HepG2 (cell line): ENCODE results near the gene IQGAP2. TPM values are rescaled to one million over a fixed set of nuclear protein-coding genes. Genes with fewer than 3 reads are reported as not detected.

ENCODE experiments used
- ATAC-seq: fragments of 200-7000 bp; cut with Tn5 transposase; 3 replicates; pipeline ENCODE4 v1.9.1; 2020; ENCODE audit warnings: mild to moderate bottlenecking, moderate library complexity
- BruUV-seq: library from RNA; stranded (reverse); fragments of 400-500 nt; replicated peaks from 2 replicates; lab custom pipeline; 2021; lab: Mats Ljungman, UMichigan
- CTCF ChIA-PET: fragments of 300-600 bp; formaldehyde crosslinking; extraction: SDS; loops from one replicate; lab custom pipeline; 2021; ENCODE audit warnings: low total read pairs, inconsistent platforms, low intra/inter-chr PET ratio; lab: Yijun Ruan, JAX
- POLR2A ChIA-PET: fragments of 350-600 bp; sonication (Branson Sonifier 250); formaldehyde crosslinking; loops from one replicate; lab custom pipeline; 2020; ENCODE audit warnings: antibody characterized with exemption, inconsistent platforms; lab: Yijun Ruan, JAX
- DNase-seq: peaks from one replicate; pipeline ENCODE4 v3.0.0-alpha.2; 2015; ENCODE audit warnings: low spot score
- FAIRE-seq: peaks from 3 replicates; lab custom pipeline; 2011; peaks lifted over from hg19 to GRCh38; lab: Jason Lieb, UNC
- H2AFZ ChIP-seq: one replicate; pipeline ENCODE4 v1.6.1; 2011; ENCODE audit warnings: low read length, inconsistent platforms
- H3K27ac ChIP-seq: fragments of 300-600 bp; 3 replicates; pipeline ENCODE4 v1.8.0; 2011; ENCODE audit warnings: mixed run types, mild to moderate bottlenecking, mixed read lengths, low read length, inconsistent platforms; ENCODE audit not compliant: insufficient read depth; ENCODE audit errors: extremely low read length
- H3K27me3 ChIP-seq, 2 experiments: fragments of 200-600 bp in 1 of 2; 2 replicates in 1 of 2; 3 replicates in 1 of 2; pipeline versions ENCODE4 v1.6.0 to v1.8.0; 2011; ENCODE audit warnings: low read length in 2 of 2, mild to moderate bottlenecking in 2 of 2, moderate library complexity in 2 of 2, inconsistent platforms in 1 of 2; ENCODE audit not compliant: insufficient read depth in 2 of 2, control insufficient read depth in 1 of 2
- H3K36me3 ChIP-seq, 2 experiments: fragments of 200-600 bp in 1 of 2; replicated peaks in 1 of 2; 2 replicates in 1 of 2; 3 replicates in 1 of 2; pipeline versions ENCODE4 v1.5.1 to v1.8.0; 2011; ENCODE audit warnings: low read length in 2 of 2, inconsistent platforms in 1 of 2; ENCODE audit not compliant: insufficient read depth in 2 of 2, control insufficient read depth in 1 of 2
- H3K4me1 ChIP-seq: 2 replicates; pipeline ENCODE4 v1.5.1; 2012; ENCODE audit warnings: low read length, inconsistent platforms; ENCODE audit not compliant: insufficient read depth
- H3K4me2 ChIP-seq: 2 replicates; pipeline ENCODE4 v1.6.0; 2011; ENCODE audit warnings: low read depth, low read length, inconsistent platforms
- H3K4me3 ChIP-seq, 3 experiments: fragments of 200-600 bp in 1 of 3; sonication (generic), shearing (Covaris generic) in 1 of 3; replicated peaks in 1 of 3; 2 replicates each; pipeline ENCODE4 v1.5.1; 2011 to 2016; ENCODE audit warnings: low read length in 3 of 3, inconsistent platforms in 2 of 3, low read depth in 2 of 3, mild to moderate bottlenecking in 2 of 3, control low read depth in 1 of 3, mixed read lengths in 1 of 3; ENCODE audit not compliant: insufficient read depth in 1 of 3
- H3K79me2 ChIP-seq: one replicate; pipeline ENCODE4 v1.6.1; 2011; ENCODE audit warnings: low read length, inconsistent platforms; ENCODE audit not compliant: insufficient read depth
- H3K9ac ChIP-seq: 2 replicates; pipeline ENCODE4 v1.6.0; 2011; ENCODE audit warnings: mild to moderate bottlenecking, low read depth, low read length, inconsistent platforms; ENCODE audit not compliant: insufficient read depth
- H3K9me3 ChIP-seq: 2 replicates; pipeline ENCODE4 v1.5.1; 2012; ENCODE audit warnings: mild to moderate bottlenecking, low read length
- H4K20me1 ChIP-seq: 2 replicates; pipeline ENCODE4 v1.6.0; 2011; ENCODE audit warnings: inconsistent platforms, mild to moderate bottlenecking, low read length, moderate library complexity; ENCODE audit not compliant: insufficient read depth
- ARNT ChIP-seq: fragments of 450-650 bp; IDR thresholded peaks from 2 replicates; pipeline ENCODE4 v1.6.1; 2017
- CAMTA2 ChIP-seq: sonication (generic); formaldehyde crosslinking; IDR thresholded peaks from 2 replicates; pipeline ENCODE4 v1.4.0; 2020; ENCODE audit warnings: mild to moderate bottlenecking, missing genetic modification reagents, borderline replicate concordance
- HBP1 ChIP-seq: IDR thresholded peaks from 2 replicates; pipeline ENCODE4 v1.6.1; 2016; ENCODE audit warnings: low read depth, control low read depth
- HNRNPH1 ChIP-seq: fragments of 200-400 bp; formaldehyde crosslinking; optimal IDR thresholded peaks from 2 replicates; pipeline ENCODE3; 2017; ENCODE audit warnings: mild to moderate bottlenecking, low read depth, low read length
- HOMEZ ChIP-seq: IDR thresholded peaks from 2 replicates; pipeline ENCODE4 v1.6.1; 2016; ENCODE audit warnings: low read depth
- KLF11 ChIP-seq: IDR thresholded peaks from 2 replicates; pipeline ENCODE4 v1.6.1; 2016; ENCODE audit warnings: missing compliant biosample characterization
- MAZ ChIP-seq, 2 experiments: sonication (generic) in 1 of 2; formaldehyde crosslinking in 1 of 2; IDR thresholded peaks; 2 replicates each; pipeline versions ENCODE4 v1.5.0 to v1.6.1; 2012 to 2020; ENCODE audit warnings: low read depth in 2 of 2, mild to moderate bottlenecking in 2 of 2, borderline replicate concordance in 1 of 2, improper control_type of control experiment in 1 of 2, low read length in 1 of 2, missing genetic modification reagents in 1 of 2, moderate library complexity in 1 of 2
- NR2F2 ChIP-seq: IDR thresholded peaks from 2 replicates; pipeline ENCODE4 v1.6.1; 2012; ENCODE audit warnings: low read depth, inconsistent platforms, borderline replicate concordance
- SMAD9 ChIP-seq: sonication (generic); formaldehyde crosslinking; IDR thresholded peaks from 2 replicates; pipeline ENCODE4 v1.5.1; 2020; ENCODE audit warnings: mild to moderate bottlenecking, missing genetic modification reagents
- SOX6 ChIP-seq, 2 experiments: fragments of 450-650 bp in 1 of 2; sonication (generic) in 1 of 2; formaldehyde crosslinking in 1 of 2; IDR thresholded peaks; 2 replicates each; pipeline versions ENCODE4 v1.4.0 to v1.6.1; 2017 to 2020; ENCODE audit warnings: antibody characterized with exemption in 1 of 2, mild to moderate bottlenecking in 1 of 2, missing genetic modification reagents in 1 of 2
- SRY ChIP-seq: sonication (generic); formaldehyde crosslinking; IDR thresholded peaks from 2 replicates; pipeline ENCODE4 v1.8.0; 2022; ENCODE audit warnings: mild to moderate bottlenecking, missing genetic modification reagents
- XBP1 ChIP-seq: sonication (generic); formaldehyde crosslinking; IDR thresholded peaks from 2 replicates; pipeline ENCODE4 v1.5.0; 2020; ENCODE audit warnings: missing genetic modification reagents
- YY1 ChIP-seq: IDR thresholded peaks from 2 replicates; pipeline ENCODE4 v1.6.1; 2011; ENCODE audit warnings: low read length, low read depth, moderate library complexity, mild to moderate bottlenecking; ENCODE audit not compliant: insufficient read depth, insufficient replicate concordance
- ZNF513 ChIP-seq: sonication (generic); formaldehyde crosslinking; conservative IDR thresholded peaks from 2 replicates; pipeline ENCODE4 v1.5.0; 2020; ENCODE audit warnings: missing genetic modification reagents
- ZNF841 ChIP-seq: sonication (generic); formaldehyde crosslinking; IDR thresholded peaks from 2 replicates; pipeline ENCODE4 v1.8.1; 2023; ENCODE audit warnings: missing genetic modification reagents, borderline replicate concordance
- WGBS: methylation state at CpG from one replicate; pipeline ENCODE4 v1.1.6; 2017; ENCODE audit warnings: low lambda C conversion rate; 5-methylcytosine and 5-hydroxymethylcytosine counted together
- in situ Hi-C: cut with HindIII; loops from 2 replicates; pipeline ENCODE4 v1.10.0; 2017; ENCODE audit warnings: low pct_unique_long_range_greater_than_20kb; ENCODE audit not compliant: extremely low pct_ligation_motif_present
- intact Hi-C: fragments of 100-400 bp; cut with micrococcal nuclease; formaldehyde crosslinking; loops from one replicate; pipeline ENCODE4 v1.10.0; 2022; ENCODE audit not compliant: unreplicated experiment
- polyA plus RNA-seq, 8 experiments: library from polyadenylated mRNA; depleted of rRNA in 3 of 8; stranded (reverse) in 7 of 8; unstranded in 1 of 8; fragments of >200 nt; fragmentation: Illumina TruSeq in 4 of 8; extraction: Trizol in 4 of 8; gene quantifications; 2 replicates each; pipeline versions ENCODE4 v1.2.1 to v1.2.3, GENCODE V29; 2011 to 2016; ENCODE audit warnings: low read depth in 4 of 8, missing spikeins in 1 of 8, mixed read lengths in 1 of 8; ENCODE audit not compliant: insufficient read depth in 1 of 8
- total RNA-seq, 5 experiments: library from RNA; depleted of rRNA; stranded (reverse); fragments of >200 nt; fragmentation: Illumina TruSeq; extraction: Trizol; gene quantifications; 2 replicates each; pipeline ENCODE4 v1.2.3, GENCODE V29; 2016; ENCODE audit warnings: low read depth in 1 of 5

IQGAP2 gene
- total and polyA plus RNA-seq, 2 of the 13 experiments (the other 11 are each of a cell fraction or from before 2014, with no cell fraction given), result 35.2 to 83.3 TPM

DNA sequence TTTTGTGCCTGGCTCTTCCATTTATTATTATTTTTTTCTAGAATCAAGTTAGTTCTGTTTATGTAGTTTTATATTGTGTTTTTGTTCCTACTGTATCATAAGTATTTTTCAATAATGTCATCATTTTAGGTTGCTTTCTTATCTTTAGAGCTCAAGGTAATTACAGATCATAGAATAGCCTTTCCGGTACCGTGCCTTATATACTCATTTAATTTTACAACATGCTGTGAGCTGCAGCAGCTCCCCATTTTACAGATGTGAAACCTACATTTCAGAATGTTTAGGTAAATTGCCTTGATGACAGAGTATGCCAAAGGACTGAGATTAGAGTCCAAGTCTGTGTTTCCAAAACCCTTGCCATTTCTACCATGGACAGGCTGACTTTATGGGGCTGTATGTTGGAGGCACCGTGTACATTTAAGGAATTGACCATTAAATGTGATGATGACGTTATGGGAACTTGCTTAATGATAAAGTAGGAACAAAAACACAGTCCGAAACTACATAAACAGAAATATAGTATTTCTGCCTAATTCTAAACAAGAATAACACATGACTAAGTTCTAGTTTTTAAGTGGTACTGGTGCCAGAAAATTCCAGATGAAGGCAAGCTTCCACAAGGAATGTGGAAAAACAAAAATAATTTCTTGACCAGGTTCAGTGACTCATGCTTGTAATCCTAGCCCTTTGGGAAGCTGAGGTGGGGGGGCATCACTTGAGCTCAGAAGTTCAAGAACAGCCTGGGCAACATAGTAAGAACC, 97.7 kb downstream of the IQGAP2 start:
- intact Hi-C loops, result no loop called here
- in situ Hi-C loops, result no loop called here
- ATAC-seq, result no peak
- Histone ChIP-seq H3K9ac (no peak overlapping the region), H3K36me3 (0 out of 5 replicates have a peak, but pooled peaks cover 0 to under 1% of the 10 kb centered on the region in 2 experiments), H3K4me1 (peaks cover 29% of the 10 kb centered on the region), H3K79me2 (peaks cover 28% of the 10 kb centered on the region), H2AFZ (no peak overlapping the region), H3K9me3 (no peaks in the 10 kb centered on the region), H3K4me3 (no peak overlapping the region), H3K27me3 (no peaks in the 10 kb centered on the region), H3K4me2 (no peak overlapping the region), H3K27ac (no peak overlapping the region), H4K20me1 (peaks cover 5% of the 10 kb centered on the region; the same call in 1 of the 2 replicates)
- no TSS peak for BruUV-seq
- FAIRE-seq, result no peak
- 93% methylated on average over 5 of the region's 5 CpGs for WGBS
- ChIA-PET CTCF (no interaction called here), POLR2A (no interaction called here)
- TF ChIP-seq ZNF513 (no peak), SMAD9 (CRISPR knock-in tag) (no peak), YY1 (no peak), SRY (CRISPR knock-in tag) (no peak), HOMEZ (CRISPR knock-in tag) (no peak), SOX6 (IDR thresholded peaks at IDR 0.05) (no peak), SOX6 (CRISPR knock-in tag; IDR thresholded peaks at IDR 0.05) (no peak), HBP1 (CRISPR knock-in tag) (no peak), KLF11 (no peak), HNRNPH1 (no peak), ZNF841 (CRISPR knock-in tag) (no peak), ARNT (no peak), NR2F2 (no peak), XBP1 (CRISPR knock-in tag) (no peak), CAMTA2 (CRISPR knock-in tag) (no peak), MAZ (IDR thresholded peaks at IDR 0.05; ENCODE audit: borderline replicate concordance, low read depth, low read length) (no peak), MAZ (CRISPR knock-in tag; IDR thresholded peaks at IDR 0.05; ENCODE audit: low read depth) (no peak)
- DNase-seq, result no peak
